Measurements from ENCODE around the gene PCDHGA10.
"Not testable (repeated sequence)": the region's sequence is repeated elsewhere in the genome, so short reads cannot be mapped to it uniquely, and the experiment has no call there.

The PCDHGA10 gene

DNA sequence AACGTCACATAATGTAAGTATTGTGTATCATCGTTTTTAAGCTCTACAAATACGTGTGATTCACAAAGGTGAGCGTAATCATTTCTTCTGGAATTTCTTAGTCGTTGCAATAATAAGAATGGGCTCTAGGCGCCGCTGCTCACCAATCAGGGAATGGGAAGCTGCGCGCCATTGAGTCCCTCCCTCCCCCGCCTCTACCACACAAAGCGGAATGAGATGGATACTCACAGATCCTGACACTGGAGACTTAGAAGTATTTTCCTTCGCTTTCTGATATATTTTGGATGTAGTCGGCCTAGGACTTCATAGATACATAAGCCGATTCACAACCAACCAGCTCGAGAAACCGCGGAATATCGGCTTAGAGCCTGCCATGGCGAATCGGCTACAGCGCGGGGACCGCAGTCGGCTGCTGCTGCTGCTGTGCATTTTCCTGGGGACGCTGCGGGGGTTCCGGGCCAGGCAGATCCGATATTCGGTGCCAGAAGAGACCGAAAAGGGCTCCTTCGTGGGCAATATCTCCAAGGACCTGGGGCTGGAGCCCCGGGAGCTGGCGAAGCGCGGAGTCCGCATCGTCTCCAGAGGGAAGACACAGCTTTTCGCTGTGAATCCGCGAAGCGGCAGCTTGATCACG is 8.2 kb downstream of the PCDHGA10 start, which contains the start of gene PCDHGA11:
Gene PCDHGA11, plus strand, starts transcription at position 197 of the 634 bp plus-strand sequence. Its CDS starts 177 bp downstream, at position 374.
- DNase-seq (ENCODE audit: low read depth) = peak; percentile 37

DNA sequence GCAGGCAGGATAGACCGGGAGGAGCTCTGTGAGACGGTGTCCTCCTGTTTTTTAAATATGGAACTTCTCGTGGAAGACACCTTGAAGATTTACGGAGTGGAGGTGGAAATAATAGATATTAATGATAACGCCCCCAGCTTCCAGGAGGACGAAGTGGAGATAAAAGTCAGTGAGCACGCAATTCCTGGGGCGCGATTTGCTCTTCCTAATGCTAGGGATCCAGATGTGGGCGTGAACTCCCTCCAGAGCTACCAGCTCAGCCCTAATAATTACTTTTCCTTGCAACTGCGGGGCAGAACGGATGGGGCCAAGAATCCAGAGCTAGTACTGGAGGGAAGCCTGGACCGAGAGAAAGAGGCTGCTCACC is 8.7 kb downstream of the PCDHGA10 start:
- no peak for DNase-seq (ENCODE audit: low read depth)

- no peak for DNase-seq (ENCODE audit: low read depth)
Observed at GRCh38 chr5:141422742-141423291, 10.0 kb downstream of the PCDHGA10 start.

GRCh38 chr5:141427783-141428426 is 15.1 kb downstream of the PCDHGA10 start:
- no peak for DNase-seq (ENCODE audit: low read depth)

GRCh38 chr5:141430332-141431113 is 17.7 kb downstream of the PCDHGA10 start, which contains the start of gene PCDHGA12:
PCDHGA12 (plus strand) TSS chr5:141430507; CDS start chr5:141430760, 253 bp downstream.
- no peak for DNase-seq (ENCODE audit: low read depth)

GRCh38 chr5:141431286-141431685 is 18.5 kb downstream of the PCDHGA10 start:
- DNase-seq (ENCODE audit: low read depth) = no peak

DNA sequence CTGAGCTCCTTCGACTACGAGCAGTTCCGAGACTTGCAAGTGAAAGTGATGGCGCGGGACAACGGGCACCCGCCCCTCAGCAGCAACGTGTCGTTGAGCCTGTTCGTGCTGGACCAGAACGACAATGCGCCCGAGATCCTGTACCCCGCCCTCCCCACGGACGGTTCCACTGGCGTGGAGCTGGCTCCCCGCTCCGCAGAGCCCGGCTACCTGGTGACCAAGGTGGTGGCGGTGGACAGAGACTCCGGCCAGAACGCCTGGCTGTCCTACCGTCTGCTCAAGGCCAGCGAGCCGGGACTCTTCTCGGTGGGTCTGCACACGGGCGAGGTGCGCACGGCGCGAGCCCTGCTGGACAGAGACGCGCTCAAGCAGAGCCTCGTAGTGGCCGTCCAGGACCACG is 19.5 kb downstream of the PCDHGA10 start:
- not testable (repeated sequence) for DNase-seq (ENCODE audit: low read depth)

GRCh38 chr5:141432726-141433125 is 19.9 kb downstream of the PCDHGA10 start:
- not testable (repeated sequence) for DNase-seq (ENCODE audit: low read depth)

DNA sequence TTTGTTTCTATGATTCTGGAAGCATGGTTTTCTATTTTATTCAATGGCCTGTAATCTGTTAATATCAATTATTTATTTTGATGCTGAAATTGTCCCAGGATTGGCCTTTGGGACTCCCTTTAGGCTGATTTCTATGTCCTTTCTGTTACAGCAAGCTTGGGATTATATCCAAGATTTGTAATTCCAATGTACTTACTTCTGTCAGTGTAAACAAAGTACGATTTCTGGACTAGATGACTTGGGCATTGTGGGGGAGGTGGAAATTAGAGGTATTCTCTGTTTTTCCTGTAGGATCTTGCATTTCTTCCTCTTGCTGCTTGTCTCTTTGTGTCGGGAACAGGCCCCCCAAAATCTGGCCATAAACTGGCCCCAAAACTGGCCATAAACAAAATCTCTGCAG is 21.2 kb downstream of the PCDHGA10 start:
- no peak for DNase-seq (ENCODE audit: low read depth)

- no peak for DNase-seq (ENCODE audit: low read depth)
Observed at GRCh38 chr5:141437221-141437620, 24.4 kb downstream of the PCDHGA10 start.

DNA sequence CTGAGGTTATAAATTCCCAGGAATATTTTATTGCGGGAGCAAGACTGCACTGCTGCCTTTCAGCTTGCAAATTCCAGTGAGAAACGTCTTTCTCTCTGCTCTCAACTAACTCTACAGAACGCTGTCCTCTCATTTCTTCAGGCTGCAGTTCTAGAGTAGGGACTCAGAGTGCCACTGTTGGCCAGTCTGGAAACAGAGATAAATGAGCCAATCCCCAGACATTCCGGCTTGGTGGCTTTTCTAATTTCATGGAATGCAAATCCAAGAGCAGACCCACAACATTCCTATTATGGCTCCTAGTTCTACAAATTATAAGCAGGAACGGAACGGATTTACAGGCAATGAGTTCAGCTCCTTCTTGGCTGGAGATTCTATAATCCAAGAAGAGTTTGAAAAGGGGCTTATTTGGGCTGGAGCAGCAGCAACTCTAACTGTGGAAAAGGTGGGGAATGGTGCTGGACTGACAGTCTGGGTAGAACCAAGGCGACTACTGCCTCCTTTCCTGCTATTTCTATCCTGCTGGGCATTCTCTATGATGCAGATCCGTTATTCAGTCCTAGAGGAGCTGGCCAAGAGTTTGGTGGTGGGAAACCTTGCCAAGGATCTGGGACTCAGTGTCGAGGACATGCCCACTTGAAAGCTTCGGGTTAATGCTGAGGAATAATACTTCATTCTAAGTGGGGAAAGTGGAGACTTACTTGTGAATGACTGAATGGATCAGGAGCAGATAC is 26.8 kb downstream of the PCDHGA10 start:
- DNase-seq (ENCODE audit: low read depth) = no peak

GRCh38 chr5:141440341-141440740 is 27.6 kb downstream of the PCDHGA10 start:
- DNase-seq (ENCODE audit: low read depth) = no peak

DNA sequence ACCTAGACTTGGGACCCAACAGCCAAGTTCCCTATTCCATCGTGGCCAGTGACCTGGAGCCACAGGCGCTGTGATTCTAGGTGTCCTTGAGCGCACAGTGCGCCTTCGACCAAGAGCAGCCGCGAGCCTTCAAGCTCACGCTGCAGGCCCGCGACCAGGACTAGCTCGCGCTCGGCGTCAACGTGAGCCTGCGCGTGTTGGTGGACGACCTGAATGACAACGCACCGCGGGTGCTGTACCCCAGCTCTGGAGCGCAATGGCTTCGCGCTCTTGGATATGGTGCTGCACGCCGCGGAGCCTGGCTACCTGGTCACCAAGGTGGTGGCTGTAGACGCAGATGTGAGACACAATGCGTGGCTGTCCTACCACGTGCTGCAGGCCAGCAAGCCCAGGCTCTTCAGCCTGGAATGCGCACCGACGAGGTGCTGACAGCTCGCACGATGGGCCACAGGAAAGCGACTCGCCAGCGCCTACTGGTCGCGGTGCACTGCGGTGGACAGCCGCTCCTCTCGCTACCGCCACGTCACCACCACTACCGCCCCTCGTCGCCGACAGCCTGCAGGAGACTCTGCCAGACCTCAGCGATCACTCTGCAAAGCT is 28.9 kb downstream of the PCDHGA10 start:
- DNase-seq (ENCODE audit: low read depth) = no peak

DNA sequence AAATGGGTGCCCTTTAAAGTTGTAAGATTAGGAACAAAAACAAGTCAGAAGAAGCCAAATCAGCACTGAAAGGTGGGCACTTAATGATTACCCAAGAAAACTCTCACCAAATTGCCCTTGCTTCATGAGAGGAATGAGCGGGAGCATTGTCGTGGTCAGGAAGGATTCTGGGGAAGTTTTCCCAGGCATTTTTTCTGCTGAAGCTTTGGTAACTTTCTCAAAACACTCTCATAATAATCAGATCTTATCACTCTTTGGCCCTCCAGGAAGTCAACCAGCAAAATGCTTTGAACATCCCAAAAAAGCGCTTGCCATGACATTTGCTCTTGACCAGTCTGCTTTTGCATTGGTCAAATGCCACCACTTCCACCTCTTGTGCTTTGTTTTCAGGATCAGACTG is 52.6 kb downstream of the PCDHGA10 start:
- DNase-seq (ENCODE audit: low read depth) = no peak
